ENCODE measurements around the gene STON1. TPM values are rescaled to one million over a fixed set of nuclear protein-coding genes. Genes with fewer than 3 reads are reported as not detected.

STON1 gene
- total RNA-seq, 4 donors from 2014 or later, result 3.6 to 11.2 (median 6.7) TPM

GRCh38 chr2:48483916-48484315, 46.0 kb upstream of the STON1 start:
- Histone ChIP-seq H3K27me3 (no peaks in the 10 kb centered on the region), H3K4me1 (peaks cover 4% of the 10 kb centered on the region), H3K27ac (no peak overlapping the region), H3K36me3 (peaks cover 59% of the 10 kb centered on the region), H3K9me3 (no peaks in the 10 kb centered on the region), H3K4me3 (no peak overlapping the region)
- TF ChIP-seq POLR2A (IDR thresholded peaks at IDR 0.05), result no peak
- TF ChIP-seq POLR2AphosphoS5 (IDR thresholded peaks at IDR 0.05), result no peak
- no peak for TF ChIP-seq CTCF (IDR thresholded peaks at IDR 0.05)
- no peak for TF ChIP-seq EP300 (IDR thresholded peaks at IDR 0.05)
- DNase-seq (ENCODE audit: low spot score in 2 of 2), result no peak
- 84% methylated on average over 6 of the region's 6 CpGs for WGBS

- peaks cover under 1% of the 10 kb centered on the region for H3K4me1 ChIP-seq
- H3K27me3 ChIP-seq, result no peaks in the 10 kb centered on the region
- no peaks in the 10 kb centered on the region for H3K9me3 ChIP-seq
- TF ChIP-seq POLR2A (IDR thresholded peaks at IDR 0.05), result no peak
- TF ChIP-seq POLR2AphosphoS5 (IDR thresholded peaks at IDR 0.05), result no peak
- TF ChIP-seq EP300 (IDR thresholded peaks at IDR 0.05), result no peak
- TF ChIP-seq CTCF (IDR thresholded peaks at IDR 0.05), result no peak
- no peak for DNase-seq (ENCODE audit: low spot score in 2 of 2)
- 96% methylated on average over 3 of the region's 3 CpGs for WGBS
- H3K4me3 ChIP-seq, result no peak overlapping the region
- H3K36me3 ChIP-seq, result peaks cover 49% of the 10 kb centered on the region
- no peak overlapping the region for H3K27ac ChIP-seq
These were observed 41.4 kb upstream of the STON1 start for GRCh38 chr2:48488545-48488944.

DNA sequence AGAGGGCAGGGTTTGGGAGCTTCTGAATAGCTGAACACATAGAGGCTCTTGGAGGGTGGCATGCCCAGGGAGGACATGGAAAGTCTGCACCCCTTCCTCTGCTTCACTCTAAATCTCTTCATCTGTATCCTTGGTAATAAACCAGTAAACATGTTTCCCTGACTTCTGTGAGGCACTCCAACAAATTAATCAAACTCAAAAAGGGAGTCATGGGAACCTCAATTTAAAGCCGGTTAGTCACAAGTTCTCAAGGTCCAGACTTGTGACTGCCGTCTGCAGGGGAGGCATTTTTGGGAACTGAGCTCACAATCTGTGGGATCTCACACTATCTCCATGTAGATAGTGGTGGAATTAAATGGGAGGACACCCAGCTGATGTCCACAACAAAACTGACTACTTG, 33.1 kb upstream of the STON1 start:
- no peaks in the 10 kb centered on the region for H3K4me1 ChIP-seq
- H3K9me3 ChIP-seq, result no peaks in the 10 kb centered on the region
- no peaks in the 10 kb centered on the region for H3K27me3 ChIP-seq
- no peak for DNase-seq (ENCODE audit: low spot score in 2 of 2)
- no peak overlapping the region for H3K27ac ChIP-seq
- H3K4me3 ChIP-seq, result no peak overlapping the region
- H3K36me3 ChIP-seq, result peaks cover 59% of the 10 kb centered on the region
- WGBS, result 92% methylated on average over 2 of the region's 2 CpGs
- TF ChIP-seq EP300 (IDR thresholded peaks at IDR 0.05) (no peak), POLR2AphosphoS5 (IDR thresholded peaks at IDR 0.05) (no peak), CTCF (IDR thresholded peaks at IDR 0.05) (no peak), POLR2A (IDR thresholded peaks at IDR 0.05) (no peak)

GRCh38 chr2:48504647-48505327, 25.2 kb upstream of the STON1 start:
- no peak overlapping the region for H3K4me3 ChIP-seq
- no peak overlapping the region for H3K27ac ChIP-seq
- TF ChIP-seq CTCF (IDR thresholded peaks at IDR 0.05) (no peak), POLR2A (IDR thresholded peaks at IDR 0.05) (no peak), EP300 (IDR thresholded peaks at IDR 0.05) (no peak), POLR2AphosphoS5 (IDR thresholded peaks at IDR 0.05) (no peak)
- H3K4me1 ChIP-seq, result no peaks in the 10 kb centered on the region
- H3K27me3 ChIP-seq, result no peaks in the 10 kb centered on the region
- H3K36me3 ChIP-seq, result peaks cover 38% of the 10 kb centered on the region
- 76% methylated on average over 4 of the region's 4 CpGs for WGBS
- H3K9me3 ChIP-seq, result no peaks in the 10 kb centered on the region
- no peak for DNase-seq (ENCODE audit: low spot score in 2 of 2)

- TF ChIP-seq POLR2AphosphoS5 (IDR thresholded peaks at IDR 0.05), result no peak
- TF ChIP-seq EP300 (IDR thresholded peaks at IDR 0.05), result no peak
- TF ChIP-seq CTCF (IDR thresholded peaks at IDR 0.05), result no peak
- no peak for TF ChIP-seq POLR2A (IDR thresholded peaks at IDR 0.05)
- Histone ChIP-seq H3K9me3 (no peaks in the 10 kb centered on the region), H3K4me3 (no peak overlapping the region), H3K4me1 (no peaks in the 10 kb centered on the region), H3K27ac (no peak overlapping the region), H3K36me3 (peaks cover 25% of the 10 kb centered on the region), H3K27me3 (no peaks in the 10 kb centered on the region)
- no peak for DNase-seq (ENCODE audit: low spot score in 2 of 2)
- 78% methylated on average over 4 of the region's 4 CpGs for WGBS
These were observed 22.8 kb upstream of the STON1 start for GRCh38 chr2:48507111-48507510.

Measured in suprapubic skin (tissue), 4 donors.